GM23338 (cell line): Measurements from ENCODE around the gene ADAMTS18. TPM values are rescaled to one million over a fixed set of nuclear protein-coding genes. Genes with fewer than 3 reads are reported as not detected.

Source experiments
- ATAC-seq: fragments of 200-7000 bp; cut with Tn5 transposase; 3 replicates; pipeline ENCODE4 v1.9.1; 2020
- DNase-seq: peaks from one replicate; pipeline ENCODE4 v3.0.0-alpha.2; 2015; ENCODE audit warnings: low spot score
- H2AFZ ChIP-seq: fragments of 200-600 bp; sonication (generic); 2 replicates; pipeline ENCODE4 v1.8.0; 2016; ENCODE audit warnings: antibody characterized with exemption, mild to moderate bottlenecking, moderate library complexity
- H3F3A ChIP-seq: fragments of 200-600 bp; sonication (generic); replicated peaks from 2 replicates; pipeline ENCODE4 v1.8.0; 2017; ENCODE audit warnings: antibody characterized with exemption, mixed run types, low read depth
- H3K27ac ChIP-seq: fragments of 200-600 bp; sonication (generic); 2 replicates; pipeline ENCODE4 v1.6.1; 2016; ENCODE audit warnings: low read depth
- H3K27me3 ChIP-seq: fragments of 200-600 bp; sonication (generic); 2 replicates; pipeline ENCODE4 v1.8.0; 2016; ENCODE audit warnings: mild to moderate bottlenecking, mixed run types, moderate library complexity; ENCODE audit not compliant: insufficient read depth
- H3K36me3 ChIP-seq: fragments of 200-600 bp; sonication (generic); 2 replicates; pipeline ENCODE4 v1.8.0; 2016; ENCODE audit warnings: mild to moderate bottlenecking; ENCODE audit not compliant: insufficient read depth
- H3K4me1 ChIP-seq: fragments of 200-600 bp; sonication (generic); 2 replicates; pipeline ENCODE4 v1.8.0; 2016; ENCODE audit warnings: mild to moderate bottlenecking, moderate library complexity; ENCODE audit not compliant: insufficient read depth
- H3K4me2 ChIP-seq: fragments of 200-600 bp; sonication (generic); 2 replicates; pipeline ENCODE4 v1.7.1; 2017; ENCODE audit warnings: mixed run types
- H3K4me3 ChIP-seq: fragments of 200-600 bp; sonication (generic); 2 replicates; pipeline ENCODE4 v1.6.1; 2016; ENCODE audit warnings: mixed run types
- H3K79me2 ChIP-seq: fragments of 200-600 bp; sonication (generic); replicated peaks from 2 replicates; pipeline ENCODE4 v1.8.0; 2017; ENCODE audit warnings: mild to moderate bottlenecking; ENCODE audit not compliant: insufficient read depth
- H3K9me2 ChIP-seq: fragments of 200-600 bp; sonication (generic); 2 replicates; pipeline ENCODE4 v1.8.0; 2017; ENCODE audit not compliant: insufficient read depth
- H4K20me1 ChIP-seq: fragments of 200-600 bp; sonication (generic); replicated peaks from 2 replicates; pipeline ENCODE4 v1.8.0; 2017; ENCODE audit warnings: mild to moderate bottlenecking; ENCODE audit not compliant: insufficient read depth
- H3K27ac Mint-ChIP-seq: 2 replicates; pipeline ENCODE4 v1.8.0; 2020; ENCODE audit warnings: inconsistent platforms, mild to moderate bottlenecking, moderate library complexity, mixed read lengths
- H3K27me3 Mint-ChIP-seq: 3 replicates; pipeline ENCODE4 v1.8.0; 2022; ENCODE audit warnings: low read depth, mild to moderate bottlenecking, moderate library complexity, mixed read lengths, inconsistent platforms; ENCODE audit not compliant: insufficient read depth, poor library complexity
- H3K36me3 Mint-ChIP-seq: 3 replicates; pipeline ENCODE4 v1.8.0; 2021; ENCODE audit warnings: low read depth, mild to moderate bottlenecking, inconsistent platforms, moderate library complexity, mixed read lengths
- H3K4me1 Mint-ChIP-seq: 3 replicates; pipeline ENCODE4 v1.8.0; 2020; ENCODE audit warnings: mild to moderate bottlenecking, inconsistent platforms, mixed read lengths
- H3K4me3 Mint-ChIP-seq: 3 replicates; pipeline ENCODE4 v1.8.0; 2021; ENCODE audit warnings: moderate library complexity, mild to moderate bottlenecking, inconsistent platforms, mixed read lengths
- H3K9me3 Mint-ChIP-seq: 3 replicates; pipeline ENCODE4 v1.8.0; 2020; ENCODE audit warnings: moderate library complexity, mild to moderate bottlenecking, inconsistent platforms, mixed read lengths
- CREB1 ChIP-seq: fragments of 250-450 bp; sonication (Bioruptor Pico); IDR thresholded peaks from 2 replicates; pipeline ENCODE4 v1.5.0; 2020; ENCODE audit warnings: low read depth, mild to moderate bottlenecking, moderate library complexity
- CTCF ChIP-seq, 2 experiments: fragments of 200-600 bp in 1 of 2; sonication (generic) in 1 of 2; conservative IDR thresholded peaks; 2 replicates each; pipeline versions ENCODE4 v1.5.1 to v1.6.1; 2016 to 2017; ENCODE audit warnings: antibody characterized with exemption in 2 of 2, low read depth in 2 of 2, mild to moderate bottlenecking in 2 of 2, moderate library complexity in 1 of 2
- ETS1 ChIP-seq: IDR thresholded peaks from 2 replicates; pipeline ENCODE4 v1.6.1; 2016; ENCODE audit warnings: antibody characterized with exemption
- JUNB ChIP-seq: IDR thresholded peaks from one replicate; pipeline ENCODE4 v1.6.1; 2016; ENCODE audit warnings: antibody characterized with exemption; ENCODE audit not compliant: unreplicated experiment
- POLR2AphosphoS5 ChIP-seq: IDR thresholded peaks from 2 replicates; pipeline ENCODE4 v1.6.1; 2016; ENCODE audit warnings: antibody characterized with exemption, low read depth
- REST ChIP-seq: IDR thresholded peaks from one replicate; pipeline ENCODE4 v1.6.1; 2018; ENCODE audit warnings: antibody characterized with exemption; ENCODE audit not compliant: unreplicated experiment
- ZNF331 ChIP-seq: fragments of 250-450 bp; sonication (Bioruptor Pico); IDR thresholded peaks from 2 replicates; pipeline ENCODE4 v1.5.0; 2020; ENCODE audit warnings: low read depth, mild to moderate bottlenecking, moderate library complexity
- ZNF462 ChIP-seq: fragments of 250-450 bp; sonication (Bioruptor Pico); IDR thresholded peaks from 2 replicates; pipeline ENCODE4 v1.5.0; 2020; ENCODE audit warnings: mild to moderate bottlenecking, moderate library complexity
- polyA plus RNA-seq: library from polyadenylated mRNA; unstranded; fragments of >200 nt; fragmentation: Nextera tagmentation; extraction: Ambion mirVana; gene quantifications from 2 replicates; pipeline ENCODE4 v1.2.1, GENCODE V29; 2016
- total RNA-seq: library from RNA; depleted of rRNA; stranded (reverse); fragments of >200 nt; shearing (Covaris generic); gene quantifications from 2 replicates; pipeline ENCODE4 v1.2.3, GENCODE V29; 2014

Gene ADAMTS18
- total and polyA plus RNA-seq, 2 experiments from 2014 or later = 0.15 to 0.90 TPM

- no peak for TF ChIP-seq REST
- TF ChIP-seq CREB1 (CRISPR knock-in tag) = no peak
- no peak for TF ChIP-seq JUNB
- TF ChIP-seq POLR2AphosphoS5 = no peak
- TF ChIP-seq CTCF (conservative IDR thresholded peaks at IDR 0.05; ENCODE audit: low read depth in 2 of 2) = no peak
- no peak for TF ChIP-seq ETS1
- no peak for TF ChIP-seq ZNF331 (CRISPR knock-in tag)
Observed at GRCh38 chr16:77285676-77286075, 149.2 kb downstream of the ADAMTS18 start (continued).

- H2AFZ ChIP-seq = no peak overlapping the region
- Mint-ChIP-seq H3K36me3 (no peaks in the 10 kb centered on the region), H3K9me3 (no peaks in the 10 kb centered on the region; the same call in 2 of the 3 replicates), H3K27me3 (no peaks in the 10 kb centered on the region), H3K4me1 (0 out of 3 replicates have a peak, but pooled peaks cover 2% of the 10 kb centered on the region), H3K4me3 (no peak overlapping the region), H3K27ac (no peak overlapping the region)
- H3K36me3 ChIP-seq = no peaks in the 10 kb centered on the region
- no peaks in the 10 kb centered on the region for H3K79me2 ChIP-seq
- no peaks in the 10 kb centered on the region for H3K9me2 ChIP-seq
- H3K27ac ChIP-seq = no peak overlapping the region
- DNase-seq (no peak), ATAC-seq (no peak)
- H4K20me1 ChIP-seq = no peaks in the 10 kb centered on the region
- no peaks in the 10 kb centered on the region for H3K4me1 ChIP-seq
- no peak overlapping the region for H3K4me2 ChIP-seq
- H3F3A ChIP-seq = no peaks in the 10 kb centered on the region
- no peak overlapping the region for H3K4me3 ChIP-seq
- no peaks in the 10 kb centered on the region for H3K27me3 ChIP-seq
- TF ChIP-seq POLR2AphosphoS5 (no peak), ZNF462 (CRISPR knock-in tag) (no peak), REST (no peak)
Observed at GRCh38 chr16:77282345-77282744, 152.5 kb downstream of the ADAMTS18 start.
